GM18502 (cell line): ENCODE results near the gene FTO.

Experiments used
- ATAC-seq: cut with Tn5 transposase; IDR thresholded peaks from one replicate; pipeline ENCODE4 v1.9.1; 2021; ENCODE audit warnings: mild to moderate bottlenecking; ENCODE audit not compliant: unreplicated experiment, poor library complexity

The FTO gene

GRCh38 chr16:53707671-53708070, 3.7 kb downstream of the FTO start:
- ATAC-seq, result no peak

GRCh38 chr16:53708490-53708889, 4.5 kb downstream of the FTO start:
- ATAC-seq, result no peak

GRCh38 chr16:53711390-53711789, 7.4 kb downstream of the FTO start:
- no peak for ATAC-seq

- no peak for ATAC-seq
Measured at GRCh38 chr16:53712065-53712464, 8.1 kb downstream of the FTO start.

DNA sequence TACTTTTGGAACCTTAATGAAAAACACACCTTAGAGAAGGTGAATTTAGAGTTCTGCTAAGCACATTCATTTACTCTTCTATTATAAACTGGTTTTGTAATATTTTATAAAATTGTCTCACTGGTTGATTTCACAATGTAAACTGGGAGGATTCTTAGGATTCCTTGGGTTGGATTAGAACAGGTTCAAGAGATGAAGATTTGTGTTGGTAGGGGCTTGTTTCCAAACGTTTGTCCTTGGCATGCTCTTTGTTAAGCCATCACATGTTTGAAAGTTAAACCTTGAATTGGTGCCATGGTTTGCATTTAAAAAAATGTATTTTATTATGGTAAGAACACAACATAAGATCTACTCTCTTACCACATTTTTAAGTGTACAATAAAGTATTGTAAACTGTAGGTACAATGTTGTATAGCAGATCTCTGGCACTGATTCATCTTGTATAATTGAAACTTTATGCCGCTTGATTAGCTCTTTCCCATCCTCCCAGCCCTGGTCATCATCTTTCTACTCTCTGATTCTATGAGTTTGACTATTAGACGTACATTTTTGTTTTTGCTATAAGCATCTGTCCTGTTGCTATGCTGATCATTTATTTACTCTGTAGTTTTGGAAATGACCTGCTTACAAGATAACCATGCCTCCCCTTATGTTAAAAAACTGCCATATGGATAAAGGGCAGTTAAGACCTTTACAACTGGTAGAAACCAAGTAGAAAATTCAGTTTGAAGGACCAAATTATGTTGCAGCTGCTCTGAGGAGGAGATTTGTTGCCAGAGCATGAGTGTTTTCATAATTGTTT, 9.6 kb downstream of the FTO start:
- no peak for ATAC-seq

GRCh38 chr16:53714205-53715022, 10.5 kb downstream of the FTO start:
- no peak for ATAC-seq

GRCh38 chr16:53715023-53715384, 11.0 kb downstream of the FTO start:
- ATAC-seq, result no peak

DNA sequence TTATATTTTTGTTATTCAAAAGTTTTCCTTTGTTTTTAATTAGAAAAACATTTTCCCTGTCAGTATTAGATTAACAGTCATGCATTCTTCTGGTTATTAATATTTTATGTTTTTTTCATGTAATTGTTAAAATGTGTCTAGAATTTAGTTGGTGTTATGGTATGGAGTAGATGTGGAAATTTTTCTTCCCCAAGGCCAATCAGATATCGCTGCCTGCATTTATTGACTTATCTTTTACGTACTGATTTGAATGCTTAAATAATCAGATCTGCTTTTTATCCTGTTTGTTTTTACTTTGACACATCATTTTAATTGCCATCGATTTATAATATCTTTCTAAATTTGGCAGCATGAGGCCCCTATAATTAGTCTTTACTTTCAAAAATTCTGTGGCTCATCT, 13.6 kb downstream of the FTO start:
- ATAC-seq, result no peak

GRCh38 chr16:53721017-53721416, 17.1 kb downstream of the FTO start:
- no peak for ATAC-seq

DNA sequence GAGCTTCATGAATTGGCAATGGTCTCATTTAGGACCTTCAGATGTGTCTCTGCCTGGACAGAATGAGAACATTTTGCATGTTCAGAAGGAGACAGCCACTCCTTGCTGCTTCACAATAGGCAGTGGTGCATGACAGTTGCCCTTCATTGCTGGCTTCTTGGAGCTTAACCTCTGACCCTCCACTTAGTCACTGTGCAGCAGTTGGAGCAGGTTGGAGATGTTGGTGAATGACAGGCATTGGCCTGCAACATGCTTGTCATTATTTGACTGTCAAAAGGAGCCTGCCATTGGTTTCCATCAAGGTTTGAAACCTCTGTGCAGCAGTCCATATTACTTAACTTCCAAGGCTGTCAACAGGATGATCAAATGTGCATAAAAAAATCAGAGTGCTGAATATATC, 22.7 kb downstream of the FTO start:
- ATAC-seq, result no peak

GRCh38 chr16:53730693-53731092, 26.7 kb downstream of the FTO start:
- no peak for ATAC-seq

DNA sequence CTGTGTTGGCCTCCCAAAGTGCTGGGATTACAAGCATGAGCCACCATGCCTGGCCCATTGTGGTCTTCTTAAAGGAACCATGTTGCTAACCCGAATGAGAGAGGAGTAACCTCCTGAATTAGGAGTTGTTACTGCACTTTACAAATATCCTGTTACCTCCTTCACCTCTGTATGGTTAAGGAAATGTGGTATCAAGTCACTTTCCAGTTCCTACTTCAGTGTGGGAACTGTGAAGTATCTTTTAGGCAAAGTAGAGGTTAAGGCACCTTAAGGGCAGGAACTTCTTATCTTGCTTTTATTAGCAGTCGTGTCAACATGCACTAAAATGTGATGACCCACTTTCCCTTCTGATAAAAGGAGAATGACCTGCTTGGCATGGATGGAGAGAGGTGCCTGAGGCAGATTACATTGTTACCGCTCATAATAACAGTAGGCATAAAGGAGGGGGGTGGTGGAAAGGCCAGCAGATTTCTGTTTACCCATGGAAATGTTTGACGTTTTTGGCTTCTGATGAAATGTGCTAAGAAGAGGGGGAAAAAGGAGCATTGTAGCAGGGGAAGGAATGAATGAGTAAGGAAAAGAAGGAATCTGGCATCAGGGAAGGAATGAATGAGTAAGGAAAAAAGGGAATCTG, 28.5 kb downstream of the FTO start:
- no peak for ATAC-seq

GRCh38 chr16:53734908-53735307, 31.0 kb downstream of the FTO start:
- ATAC-seq, result no peak

DNA sequence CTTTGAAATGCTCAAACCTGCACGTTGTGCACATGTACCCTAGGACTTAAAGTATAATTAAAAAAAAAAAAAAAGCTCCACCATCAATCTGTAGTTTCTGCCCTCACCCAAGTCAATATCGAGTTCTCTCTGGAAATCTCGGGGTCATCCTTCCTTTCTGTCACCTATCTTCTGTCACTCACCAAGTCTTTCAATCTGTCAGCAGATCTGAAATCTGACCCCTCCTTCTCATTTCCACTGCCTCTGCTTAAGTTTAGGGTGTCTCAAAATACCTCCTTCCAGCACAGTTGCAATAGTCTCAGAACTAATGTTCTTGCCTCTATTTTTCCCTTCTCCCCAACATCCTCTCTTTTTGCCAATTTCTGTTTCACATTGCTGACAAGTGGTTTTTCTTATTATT, 32.3 kb downstream of the FTO start:
- no peak for ATAC-seq

DNA sequence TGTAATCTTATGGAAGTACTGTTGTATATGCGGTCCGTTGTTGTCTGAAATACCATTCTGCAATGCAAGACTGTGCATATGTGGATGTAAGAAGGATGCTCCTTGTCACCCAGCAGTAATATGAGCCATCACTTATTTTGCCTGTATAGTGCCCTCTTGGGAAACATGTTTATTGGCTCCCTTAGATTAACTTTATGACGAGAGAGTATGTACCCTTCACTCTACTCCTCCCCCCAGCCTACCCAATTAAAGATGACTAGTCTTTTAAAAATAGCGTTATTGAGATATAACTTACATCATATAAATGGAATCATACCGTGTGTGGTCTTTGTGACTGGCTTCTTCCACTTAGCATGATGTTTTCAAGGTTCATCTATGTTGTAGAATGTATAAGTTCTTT, 33.6 kb downstream of the FTO start:
- ATAC-seq, result no peak

DNA sequence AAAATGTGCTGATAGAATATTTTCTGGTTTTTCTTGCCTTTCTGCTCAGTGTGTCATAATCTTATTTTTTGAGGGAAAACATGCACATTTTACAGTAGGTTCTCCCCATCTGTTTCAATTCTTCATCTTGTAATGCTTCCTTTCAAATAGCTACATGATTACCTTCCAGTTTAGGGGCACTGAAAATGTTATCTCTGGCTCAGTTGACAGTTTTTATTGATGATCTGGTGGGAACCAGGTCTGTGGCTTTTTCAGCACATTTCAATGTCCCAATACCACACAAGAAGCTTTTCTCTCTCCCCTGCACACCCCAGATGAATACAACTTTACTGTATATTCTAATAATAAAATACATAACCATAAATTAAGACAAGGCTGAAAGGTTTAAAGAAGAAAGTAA, 36.5 kb downstream of the FTO start:
- no peak for ATAC-seq

GRCh38 chr16:53740933-53741531, 37.1 kb downstream of the FTO start:
- ATAC-seq, result no peak

GRCh38 chr16:53741546-53741945, 37.6 kb downstream of the FTO start:
- no peak for ATAC-seq

DNA sequence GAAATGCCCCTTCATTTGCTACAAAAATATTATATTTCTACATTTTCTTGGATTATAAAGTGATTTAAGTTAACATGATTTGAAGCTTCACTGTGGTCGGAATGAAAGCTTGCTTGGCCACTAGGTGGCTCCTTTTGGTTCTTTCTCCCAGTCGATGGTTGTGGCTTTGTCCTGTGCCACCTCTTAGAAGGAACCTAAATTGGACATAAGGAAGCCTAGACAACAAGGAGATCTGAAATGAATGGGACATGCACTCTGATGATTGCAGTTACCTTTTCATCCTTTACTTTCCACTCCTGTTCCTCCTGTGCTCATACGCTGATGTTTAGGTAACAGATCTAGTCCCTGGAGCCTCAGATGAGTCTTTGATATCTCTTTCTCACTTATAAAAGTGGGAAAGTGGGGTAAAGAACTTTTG, 39.2 kb downstream of the FTO start:
- ATAC-seq, result peak; percentile 66

DNA sequence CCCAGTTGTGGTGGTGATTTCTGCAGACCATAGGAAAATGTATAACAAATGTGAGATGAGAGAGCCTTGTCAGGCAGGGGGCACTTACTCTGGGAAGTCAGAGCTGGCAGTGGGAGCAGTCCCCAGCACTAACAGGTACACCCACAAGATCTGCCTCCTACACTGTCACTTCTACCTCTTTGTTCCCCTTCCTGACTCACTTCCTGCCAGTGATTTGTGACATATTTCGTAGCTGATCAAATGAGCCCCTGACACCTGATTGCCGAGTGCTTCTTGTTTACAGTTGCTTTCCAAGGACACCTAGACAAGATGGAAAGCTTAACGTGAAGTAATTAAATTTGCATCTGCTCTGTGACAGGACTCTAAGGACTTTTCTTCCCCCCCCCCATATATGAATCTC, 40.5 kb downstream of the FTO start:
- no peak for ATAC-seq

DNA sequence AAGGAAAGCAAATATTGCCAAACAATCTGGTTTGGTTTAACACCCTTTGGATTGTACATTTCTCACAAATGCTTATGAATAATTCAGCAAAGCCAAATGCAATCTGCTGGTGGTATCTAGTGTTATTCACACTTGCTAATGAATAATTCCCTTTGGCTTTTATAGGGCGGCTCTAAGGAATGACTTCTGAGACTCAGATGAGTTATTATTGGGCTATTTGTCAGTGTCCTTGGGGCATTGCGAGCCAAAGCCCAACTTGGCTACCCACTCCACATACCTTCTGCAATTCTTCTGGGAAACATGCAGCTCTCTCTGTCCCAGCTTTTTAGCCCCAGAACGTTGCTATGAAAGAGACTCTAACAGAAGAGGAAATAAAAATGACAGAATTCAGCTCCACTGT, 41.1 kb downstream of the FTO start:
- no peak for ATAC-seq
